IMR-90 (cell line): Measurements from ENCODE around the gene MTA1. TPM values are rescaled to one million over a fixed set of nuclear protein-coding genes. Genes with fewer than 3 reads are reported as not detected.

Source experiments
- ATAC-seq: fragments of 200-7000 bp; cut with Tn5 transposase; 2 replicates; pipeline ENCODE4 v1.9.1; 2020; ENCODE audit warnings: low read depth, mild to moderate bottlenecking, moderate library complexity
- BruUV-seq: library from RNA; stranded (reverse); fragments of 400-500 nt; replicated peaks from 2 replicates; lab custom pipeline; 2021; lab: Mats Ljungman, UMichigan
- CTCF ChIA-PET: fragments of 300-600 bp; formaldehyde crosslinking; extraction: SDS; loops from one replicate; lab custom pipeline; 2021; ENCODE audit warnings: antibody characterized with exemption; lab: Yijun Ruan, JAX
- POLR2A ChIA-PET: fragments of 300-600 bp; sonication (Branson Sonifier 250); formaldehyde crosslinking; loops from one replicate; lab custom pipeline; 2022; ENCODE audit warnings: antibody characterized with exemption; ENCODE audit not compliant: unreplicated experiment; lab: Charles Lee
- DNase-seq: peaks from one replicate; pipeline ENCODE4 v3.0.0; 2013
- H2AFZ ChIP-seq: replicated peaks from 2 replicates; pipeline ENCODE3; 2013; ENCODE audit warnings: low read length, mild to moderate bottlenecking; ENCODE audit not compliant: poor library complexity
- H2AK5ac ChIP-seq: 2 replicates; pipeline ENCODE4 v1.6.1; 2013; ENCODE audit warnings: low read depth, low read length, inconsistent platforms
- H2AK9ac ChIP-seq: replicated peaks from 2 replicates; pipeline ENCODE3; 2013; ENCODE audit warnings: mild to moderate bottlenecking, low read depth, low read length, moderate library complexity; ENCODE audit not compliant: poor library complexity
- H2BK120ac ChIP-seq: 2 replicates; pipeline ENCODE4 v1.6.1; 2013; ENCODE audit warnings: low read depth, low read length, inconsistent platforms
- H2BK15ac ChIP-seq: 3 replicates; pipeline ENCODE4 v1.6.1; 2013; ENCODE audit warnings: low read depth, low read length, inconsistent platforms
- H2BK20ac ChIP-seq: 2 replicates; pipeline ENCODE4 v1.6.1; 2013; ENCODE audit warnings: low read depth, mild to moderate bottlenecking, inconsistent platforms, low read length, moderate library complexity
- H2BK5ac ChIP-seq: 2 replicates; pipeline ENCODE4 v1.6.1; 2013; ENCODE audit warnings: mild to moderate bottlenecking, low read depth, low read length, inconsistent platforms; ENCODE audit not compliant: poor library complexity, severe bottlenecking
- H3K14ac ChIP-seq: replicated peaks from 2 replicates; pipeline ENCODE4 v1.6.1; 2013; ENCODE audit warnings: low read depth, low read length, inconsistent platforms
- H3K18ac ChIP-seq: 2 replicates; pipeline ENCODE4 v1.6.1; 2013; ENCODE audit warnings: low read depth, low read length, control low read depth
- H3K23ac ChIP-seq: 2 replicates; pipeline ENCODE4 v1.6.1; 2013; ENCODE audit warnings: low read depth, low read length, inconsistent platforms
- H3K27ac ChIP-seq: 2 replicates; pipeline ENCODE4 v1.5.1; 2013; ENCODE audit warnings: mild to moderate bottlenecking, control low read depth, low read length; ENCODE audit not compliant: insufficient read depth
- H3K27me3 ChIP-seq: 2 replicates; pipeline ENCODE4 v1.6.1; 2013; ENCODE audit warnings: low read length; ENCODE audit not compliant: control insufficient read depth, insufficient read depth
- H3K36me3 ChIP-seq: 2 replicates; pipeline ENCODE4 v1.6.1; 2013; ENCODE audit warnings: low read length, mixed read lengths; ENCODE audit not compliant: control insufficient read depth, insufficient read depth
- H3K4ac ChIP-seq: 2 replicates; pipeline ENCODE4 v1.6.1; 2013; ENCODE audit warnings: low read depth, low read length, inconsistent platforms
- H3K4me1 ChIP-seq: 2 replicates; pipeline ENCODE4 v1.6.1; 2013; ENCODE audit warnings: low read length, mixed read lengths; ENCODE audit not compliant: control insufficient read depth, insufficient read depth
- H3K4me2 ChIP-seq: 2 replicates; pipeline ENCODE4 v1.6.1; 2013; ENCODE audit warnings: low read depth, mild to moderate bottlenecking, control low read depth, low read length, moderate library complexity
- H3K4me3 ChIP-seq: 2 replicates; pipeline ENCODE4 v1.5.1; 2013; ENCODE audit warnings: low read depth, mild to moderate bottlenecking, control low read depth, low read length, moderate library complexity; ENCODE audit not compliant: insufficient read depth
- H3K56ac ChIP-seq: 2 replicates; pipeline ENCODE4 v1.6.1; 2013; ENCODE audit warnings: low read length, inconsistent platforms; ENCODE audit not compliant: insufficient read depth; ENCODE audit errors: extremely low read depth
- H3K79me1 ChIP-seq, 2 experiments: 2 replicates each; pipeline ENCODE4 v1.6.1; 2013; ENCODE audit warnings: low read length in 2 of 2, inconsistent platforms in 1 of 2, low read depth in 1 of 2
- H3K9ac ChIP-seq: 2 replicates; pipeline ENCODE4 v1.6.1; 2013; ENCODE audit warnings: low read depth, low read length, control low read depth
- H3K9me1 ChIP-seq: 2 replicates; pipeline ENCODE4 v1.6.1; 2013; ENCODE audit warnings: low read length, inconsistent platforms; ENCODE audit not compliant: insufficient read depth
- H3K9me3 ChIP-seq: 2 replicates; pipeline ENCODE4 v1.6.1; 2013; ENCODE audit warnings: low read length; ENCODE audit not compliant: control insufficient read depth, insufficient read depth
- H4K20me1 ChIP-seq: 2 replicates; pipeline ENCODE4 v1.6.1; 2013; ENCODE audit warnings: low read length, inconsistent platforms; ENCODE audit not compliant: insufficient read depth
- H4K5ac ChIP-seq: 2 replicates; pipeline ENCODE4 v1.6.1; 2013; ENCODE audit warnings: mild to moderate bottlenecking, low read depth, low read length, control low read depth
- H4K8ac ChIP-seq, 2 experiments: 2 replicates each; pipeline ENCODE4 v1.6.1; 2013; ENCODE audit warnings: low read depth in 2 of 2, low read length in 2 of 2, control low read depth in 1 of 2, inconsistent platforms in 1 of 2
- H4K91ac ChIP-seq: 2 replicates; pipeline ENCODE4 v1.6.1; 2013; ENCODE audit warnings: low read depth, low read length, inconsistent platforms; ENCODE audit not compliant: insufficient read depth
- BHLHE40 ChIP-seq: fragments of 150-350 bp; IDR thresholded peaks from 2 replicates; pipeline ENCODE4 v1.6.1; 2016; ENCODE audit warnings: mild to moderate bottlenecking, low read depth, low read length
- CEBPB ChIP-seq: IDR thresholded peaks from 2 replicates; pipeline ENCODE4 v1.6.1; 2012; ENCODE audit warnings: low read depth, low read length, improper control_type of control experiment
- FOS ChIP-seq: fragments of 150-350 bp; IDR thresholded peaks from 2 replicates; pipeline ENCODE4 v1.6.1; 2016; ENCODE audit warnings: low read depth, low read length
- MAFK ChIP-seq: IDR thresholded peaks from 2 replicates; pipeline ENCODE4 v1.6.1; 2012; ENCODE audit warnings: low read depth, low read length, improper control_type of control experiment
- MXI1 ChIP-seq: IDR thresholded peaks from 2 replicates; pipeline ENCODE4 v1.6.1; 2012; ENCODE audit warnings: low read depth, mild to moderate bottlenecking, low read length, moderate library complexity, borderline replicate concordance
- NFE2L2 ChIP-seq: fragments of 150-350 bp; IDR thresholded peaks from 2 replicates; pipeline ENCODE4 v1.6.1; 2016; ENCODE audit warnings: low read depth, mild to moderate bottlenecking, low read length
- POLR2A ChIP-seq: IDR thresholded peaks from 2 replicates; pipeline ENCODE4 v1.6.1; 2012; ENCODE audit warnings: mild to moderate bottlenecking, low read depth, low read length
- RCOR1 ChIP-seq: IDR thresholded peaks from 2 replicates; pipeline ENCODE4 v1.6.1; 2012; ENCODE audit warnings: mild to moderate bottlenecking, low read length, improper control_type of control experiment; ENCODE audit not compliant: insufficient replicate concordance
- SMC3 ChIP-seq: fragments of 150-350 bp; IDR thresholded peaks from 2 replicates; pipeline ENCODE4 v1.6.1; 2016; ENCODE audit warnings: low read depth, mild to moderate bottlenecking, antibody characterized with exemption, low read length, moderate library complexity
- WGBS, 2 experiments: methylation state at CpG; one replicate each; pipeline versions ENCODE4 v1.1.5 to v1.1.7; 2013; ENCODE audit warnings: missing lambda C conversion rate in 2 of 2; ENCODE audit not compliant: insufficient read length in 1 of 2; ENCODE audit errors: extremely low coverage in 2 of 2; 5-methylcytosine and 5-hydroxymethylcytosine counted together
- dilution Hi-C: fragments of 300-500 bp; cut with HindIII; formaldehyde crosslinking; loops from one replicate; pipeline ENCODE4 v1.14.3; 2018; ENCODE audit warnings: low sequenced_read_pairs; ENCODE audit not compliant: unreplicated experiment
- in situ Hi-C: fragments of 300-500 bp; cut with MboI; formaldehyde crosslinking; loops from 3 replicates; pipeline ENCODE4 v1.14.3; 2019; ENCODE audit warnings: low sequenced_read_pairs, inconsistent platforms, mixed read lengths
- intact Hi-C: fragments of 100-400 bp; cut with micrococcal nuclease; formaldehyde crosslinking; loops from 2 replicates; pipeline ENCODE4 v1.10.0; 2022
- polyA plus RNA-seq, 3 experiments: library from polyadenylated mRNA; depleted of rRNA; stranded (reverse); fragments of >200 nt; gene quantifications; 2 replicates each; pipeline ENCODE4 v1.2.3, GENCODE V29; 2012; ENCODE audit warnings: low replicate concordance in 1 of 3
- total RNA-seq: library from RNA; depleted of rRNA; stranded (reverse); fragments of >200 nt; gene quantifications from 2 replicates; pipeline ENCODE4 v1.2.3, GENCODE V29; 2012
- TF ChIP-seq, protein P1 (sequence below): conservative IDR thresholded peaks from 2 replicates; pipeline ENCODE4 v1.5.1; 2012; ENCODE audit warnings: mild to moderate bottlenecking, low read depth, low read length, improper control_type of control experiment

MTA1 gene
- total and polyA plus RNA-seq, 2 of the 4 experiments (the other 2 are of a cell fraction), result 21.5 to 61.6 TPM

- Histone ChIP-seq H4K5ac (no peak overlapping the region), H3K18ac (no peak overlapping the region), H2AK5ac (no peak overlapping the region), H2BK120ac (no peak overlapping the region), H3K56ac (no peak overlapping the region), H3K4me1 (no peaks in the 10 kb centered on the region), H3K4me3 (no peak overlapping the region), H4K91ac (no peak overlapping the region), H3K4ac (no peak overlapping the region), H3K4me2 (no peak overlapping the region), H3K9me1 (no peaks in the 10 kb centered on the region), H3K9ac (no peak overlapping the region), H3K27ac (no peak overlapping the region), H3K14ac (no peak overlapping the region), H2BK20ac (no peak overlapping the region), H3K9me3 (no peaks in the 10 kb centered on the region), H4K20me1 (no peaks in the 10 kb centered on the region), H2AK9ac (no peak overlapping the region), H2BK15ac (no peak overlapping the region), H3K79me1 (no peaks in the 10 kb centered on the region), H3K36me3 (peaks cover 15% of the 10 kb centered on the region; the same call in 1 of the 2 replicates), H4K8ac (no peak overlapping the region), H3K27me3 (no peaks in the 10 kb centered on the region), H2BK5ac (no peak overlapping the region), H3K23ac (no peak overlapping the region), H2AFZ (no peak overlapping the region)
- in situ Hi-C loops (no loop called here), dilution Hi-C loops (no loop called here), intact Hi-C loops (no loop called here)
- TF ChIP-seq MXI1 (no peak), POLR2A (no peak), RCOR1 (no peak), CEBPB (no peak), SMC3 (no peak), FOS (no peak), NFE2L2 (no peak), MAFK (no peak), BHLHE40 (no peak)
- TF ChIP-seq, protein P1, sequence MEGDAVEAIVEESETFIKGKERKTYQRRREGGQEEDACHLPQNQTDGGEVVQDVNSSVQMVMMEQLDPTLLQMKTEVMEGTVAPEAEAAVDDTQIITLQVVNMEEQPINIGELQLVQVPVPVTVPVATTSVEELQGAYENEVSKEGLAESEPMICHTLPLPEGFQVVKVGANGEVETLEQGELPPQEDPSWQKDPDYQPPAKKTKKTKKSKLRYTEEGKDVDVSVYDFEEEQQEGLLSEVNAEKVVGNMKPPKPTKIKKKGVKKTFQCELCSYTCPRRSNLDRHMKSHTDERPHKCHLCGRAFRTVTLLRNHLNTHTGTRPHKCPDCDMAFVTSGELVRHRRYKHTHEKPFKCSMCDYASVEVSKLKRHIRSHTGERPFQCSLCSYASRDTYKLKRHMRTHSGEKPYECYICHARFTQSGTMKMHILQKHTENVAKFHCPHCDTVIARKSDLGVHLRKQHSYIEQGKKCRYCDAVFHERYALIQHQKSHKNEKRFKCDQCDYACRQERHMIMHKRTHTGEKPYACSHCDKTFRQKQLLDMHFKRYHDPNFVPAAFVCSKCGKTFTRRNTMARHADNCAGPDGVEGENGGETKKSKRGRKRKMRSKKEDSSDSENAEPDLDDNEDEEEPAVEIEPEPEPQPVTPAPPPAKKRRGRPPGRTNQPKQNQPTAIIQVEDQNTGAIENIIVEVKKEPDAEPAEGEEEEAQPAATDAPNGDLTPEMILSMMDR, result no peak
- ATAC-seq (no peak), DNase-seq (no peak)
- 87% methylated on average over 14 of the region's 27 CpGs; no CpG with 5 or more reads in 1 of the 2 experiments for WGBS, 2 experiments
- CTCF ChIA-PET, result interaction anchor here (0.9 kb wide), 1 partner anchor 100 kb away, joined by 4 read pairs; no protein-coding TSS in a partner anchor
- POLR2A ChIA-PET, result interaction anchor here (0.6 kb wide), 1 partner anchor 205 kb away, joined by 3 read pairs; no protein-coding TSS in a partner anchor
- no TSS peak for BruUV-seq
These were observed 29.4 kb upstream of the MTA1 start for GRCh38 chr14:105389976-105390848.
